Iris pigment epithelial cell (primary cell): Measurements from ENCODE around the gene CEP112.

Source experiments
- DNase-seq: peaks from one replicate; pipeline ENCODE4 v3.0.0-alpha.2; 2011; ENCODE audit warnings: low read depth

Gene CEP112

DNA sequence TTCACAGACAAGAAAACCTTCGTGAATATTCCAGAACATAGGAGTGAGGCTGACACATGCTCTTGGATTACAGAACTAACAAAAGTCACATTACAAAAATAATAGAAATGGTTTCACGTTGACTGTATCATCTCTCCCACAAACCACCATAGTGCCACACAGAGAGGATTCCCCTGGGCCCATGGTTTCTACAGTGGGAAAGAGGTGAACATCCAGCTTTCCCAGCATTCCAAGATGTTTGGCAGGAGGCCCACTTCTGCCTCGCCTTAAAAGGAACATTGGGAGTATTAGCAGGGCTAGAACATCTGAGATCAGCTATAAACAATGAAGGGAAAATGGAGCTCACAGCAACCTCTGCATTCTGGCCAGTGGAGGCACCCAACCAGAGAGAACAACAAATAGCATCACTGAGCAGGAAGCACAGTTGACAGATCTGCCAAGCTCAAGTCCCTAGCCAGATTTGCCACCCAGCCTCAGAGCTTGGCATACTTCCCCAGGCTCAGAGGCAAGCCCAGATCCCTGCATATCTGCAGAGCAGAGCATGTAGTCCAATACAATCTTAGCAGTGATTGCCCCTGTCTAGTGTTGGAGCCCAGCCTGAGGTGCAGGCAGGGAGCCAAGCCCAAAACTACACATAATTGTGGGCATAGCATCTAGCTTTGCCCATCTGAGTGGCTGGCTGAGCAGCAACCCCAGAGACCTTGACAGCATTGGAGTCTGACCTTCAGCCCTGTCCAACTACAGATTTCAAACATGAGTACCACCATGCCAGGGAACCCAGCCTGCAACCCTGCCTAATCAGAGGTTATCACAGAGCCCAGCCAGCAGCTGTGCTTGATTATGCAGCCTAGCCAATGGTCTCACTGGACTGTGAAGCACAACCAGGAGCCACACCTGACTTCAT lies 260.4 kb downstream of the CEP112 start:
- no peak for DNase-seq

DNA sequence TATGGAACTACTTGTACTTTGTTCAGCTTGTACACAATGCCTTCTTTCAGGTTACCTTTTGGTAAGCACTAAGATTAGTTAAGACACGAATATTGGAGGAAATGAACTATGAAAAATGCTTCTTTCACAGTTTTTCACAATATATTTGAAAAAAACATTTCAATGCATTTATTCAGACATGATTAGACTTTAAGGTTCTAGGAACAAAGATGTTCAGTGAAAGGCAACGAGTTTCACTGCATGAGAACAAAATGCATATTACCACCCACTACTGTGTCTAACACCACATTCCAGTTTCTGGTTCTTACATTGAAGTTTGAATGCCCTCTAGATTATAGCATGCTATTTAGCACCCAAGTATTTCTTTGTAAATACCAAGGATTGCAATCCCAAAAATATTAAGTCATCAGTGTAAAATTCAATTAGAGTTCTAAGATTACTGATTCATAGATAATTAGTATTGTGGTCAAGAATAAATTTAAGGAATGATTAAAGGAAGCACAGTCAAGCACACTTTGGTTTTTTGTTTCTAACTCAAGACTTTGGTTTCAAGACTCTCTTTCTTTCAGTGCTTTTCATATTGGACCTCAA lies 261.7 kb downstream of the CEP112 start:
- no peak for DNase-seq

DNA sequence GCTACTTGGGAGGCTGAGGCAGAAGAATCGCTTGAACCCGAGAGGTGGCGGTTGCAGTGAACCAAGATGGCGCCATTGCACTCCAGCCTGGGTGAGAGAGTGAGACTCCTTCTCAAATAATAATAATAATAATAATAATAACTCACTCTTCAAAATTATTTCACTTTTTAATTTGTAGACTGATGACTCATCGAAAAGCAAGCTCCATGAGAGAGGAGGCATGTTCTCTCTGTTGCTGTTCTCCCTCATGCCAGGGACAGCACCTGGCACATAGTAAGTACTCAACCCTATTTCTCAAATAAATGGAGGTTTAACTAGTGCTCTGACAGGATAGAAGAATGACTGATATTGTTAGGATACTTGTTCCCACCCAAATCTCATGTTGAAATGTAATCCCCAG lies 265.3 kb downstream of the CEP112 start:
- no peak for DNase-seq

DNA sequence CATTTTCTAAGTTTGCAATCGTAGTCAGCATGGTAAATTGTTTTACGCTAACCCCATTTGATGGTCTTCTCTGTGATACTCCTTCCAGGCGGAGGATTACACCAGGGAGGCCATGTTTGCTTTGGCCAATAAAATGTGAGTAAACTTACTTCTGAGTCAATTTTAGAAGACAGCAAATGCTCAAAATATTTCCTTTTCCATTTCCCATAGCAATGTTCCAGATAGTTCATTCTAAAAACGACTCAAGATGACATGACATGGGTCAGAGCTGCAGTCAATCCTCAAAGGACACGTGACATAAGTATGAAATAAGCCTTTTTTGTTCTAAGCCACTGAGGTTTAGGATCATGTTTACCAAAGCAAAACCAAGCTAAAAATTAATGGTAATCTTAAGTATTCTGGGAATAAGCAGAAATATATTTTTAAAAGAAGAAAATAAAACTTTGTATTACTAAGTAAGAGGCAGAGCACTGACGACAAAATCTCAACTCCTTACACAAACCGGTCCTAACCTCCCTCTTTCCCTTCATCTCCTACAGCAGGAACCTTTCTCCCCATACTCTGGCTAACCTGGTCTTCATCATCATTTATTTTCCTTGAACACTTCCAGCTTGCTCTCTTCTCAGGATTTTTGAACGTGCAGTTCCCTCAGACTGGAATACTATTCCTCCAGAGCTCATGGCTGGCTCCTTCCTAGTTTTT lies 266.2 kb downstream of the CEP112 start:
- DNase-seq, result peak; percentile 41

DNA sequence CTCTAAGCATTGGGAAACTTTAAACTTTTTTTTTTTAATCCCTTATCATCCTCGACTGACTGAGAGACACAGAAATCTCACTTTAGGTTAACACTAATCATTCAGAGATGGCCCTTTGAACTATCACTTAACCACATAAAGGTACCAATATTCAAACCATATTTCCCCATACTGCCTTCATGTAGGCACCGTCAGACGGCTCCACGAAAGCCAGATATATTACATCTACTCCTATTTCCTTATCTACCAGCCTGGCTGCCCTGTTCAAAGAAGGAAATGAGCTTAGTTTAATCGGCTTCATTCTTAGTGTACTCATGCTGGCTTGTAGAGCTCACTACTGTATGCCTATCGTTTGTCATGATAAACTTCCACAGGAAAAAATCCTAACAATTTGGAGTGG lies 270.9 kb downstream of the CEP112 start:
- DNase-seq, result no peak

DNA sequence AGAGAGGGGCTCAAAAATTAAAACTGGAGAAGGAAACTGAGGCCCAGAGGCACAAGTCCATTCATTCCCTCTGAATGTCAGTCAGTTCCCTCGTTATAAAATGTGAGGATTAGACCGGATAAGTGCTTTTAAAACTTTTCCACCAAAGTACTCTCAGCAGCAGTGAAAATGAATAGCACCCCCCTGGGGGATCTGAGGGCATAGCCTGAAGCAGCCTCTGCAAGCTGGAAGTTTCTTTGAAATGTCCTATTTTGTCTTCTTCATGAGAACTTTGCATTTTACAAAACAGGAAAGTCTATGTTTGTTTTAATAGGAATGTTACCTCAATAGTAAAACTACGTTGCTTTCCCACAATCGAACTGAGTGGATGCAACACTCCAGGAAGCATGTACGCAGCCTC lies 273.0 kb downstream of the CEP112 start:
- peak; percentile 25 for DNase-seq

DNA sequence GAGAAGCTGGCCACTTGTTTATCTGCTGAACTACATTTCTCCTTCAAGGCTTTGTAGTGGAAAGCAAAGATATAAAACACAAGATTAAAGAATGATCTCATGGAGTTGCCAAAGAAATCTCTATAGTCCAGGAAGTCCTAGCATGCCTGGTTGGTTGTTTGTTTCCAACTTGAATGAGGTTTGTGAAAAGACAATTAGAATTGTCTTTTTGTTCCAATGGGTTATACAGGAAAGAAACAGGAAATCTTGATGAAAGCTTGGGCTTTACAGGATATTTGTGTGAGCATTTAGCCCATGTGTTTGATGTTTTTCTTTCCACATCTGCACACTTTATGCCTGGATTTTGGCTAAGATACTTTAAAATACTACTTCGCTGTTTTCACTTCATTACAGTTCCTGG lies 273.4 kb downstream of the CEP112 start:
- DNase-seq, result no peak

DNA sequence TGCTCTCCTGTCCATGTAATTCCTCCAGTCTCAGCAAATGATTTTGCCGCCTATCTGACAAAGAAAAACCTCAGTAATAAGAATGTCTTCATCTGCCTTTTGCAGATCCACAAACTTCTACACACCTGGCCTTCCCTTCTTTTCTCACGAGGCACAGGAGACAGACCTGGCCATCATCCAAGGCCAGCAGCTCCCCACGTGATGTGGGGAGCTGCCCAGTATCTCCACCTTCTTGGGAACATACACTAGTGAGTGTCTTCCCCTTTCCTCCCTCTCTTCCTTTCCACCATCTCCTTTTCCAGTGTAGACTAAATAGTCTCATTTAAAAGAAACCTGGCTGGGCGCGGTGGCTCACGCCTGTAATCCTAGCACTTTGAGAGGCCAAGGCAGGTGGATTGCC lies 274.4 kb downstream of the CEP112 start:
- no peak for DNase-seq

DNA sequence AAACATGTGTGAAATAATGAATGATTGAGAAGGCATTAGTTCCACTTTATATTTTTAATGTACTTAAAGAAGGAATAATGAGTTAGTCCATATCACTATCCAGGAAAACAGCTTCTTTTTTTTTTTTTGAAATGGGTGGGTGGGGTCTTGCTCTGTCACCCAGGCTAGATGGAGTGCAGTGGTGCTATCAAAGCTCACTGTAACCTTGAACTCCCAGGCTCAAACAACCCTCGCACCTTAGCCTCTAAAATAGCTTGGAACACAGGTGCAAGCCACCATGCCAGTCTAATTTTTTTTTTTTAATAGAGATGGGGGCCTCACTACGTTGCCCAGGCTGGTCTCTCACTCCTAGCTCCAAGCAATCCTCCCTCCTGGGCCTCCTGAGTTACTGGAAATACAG lies 275.5 kb downstream of the CEP112 start:
- DNase-seq, result no peak

DNA sequence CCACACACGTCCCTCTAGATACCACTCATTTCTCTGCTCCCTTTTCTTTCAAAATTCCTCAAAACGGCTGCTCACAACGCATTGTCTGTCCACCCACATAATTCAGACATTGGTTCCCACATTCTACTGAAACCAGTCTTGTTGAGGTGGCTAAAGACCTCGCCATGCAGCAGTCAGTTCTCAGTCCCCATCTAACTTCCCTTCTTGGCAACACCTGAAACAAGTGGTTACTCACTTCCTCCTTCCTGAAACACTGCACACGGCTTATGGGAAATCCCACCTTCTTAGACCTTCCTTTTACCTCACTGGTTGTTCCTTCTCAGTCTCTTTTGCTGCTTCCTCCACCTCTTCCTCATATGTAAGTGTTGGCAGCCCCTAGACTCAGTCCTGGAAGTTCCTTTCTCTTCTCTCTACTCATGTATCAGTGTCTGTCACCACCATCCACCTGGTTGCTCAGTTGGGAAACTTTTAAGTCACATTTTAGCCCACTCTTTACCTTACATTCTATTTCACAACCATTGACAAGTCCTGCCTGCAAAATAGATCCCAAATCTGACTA lies 277.1 kb downstream of the CEP112 start:
- peak; percentile 5 for DNase-seq

DNA sequence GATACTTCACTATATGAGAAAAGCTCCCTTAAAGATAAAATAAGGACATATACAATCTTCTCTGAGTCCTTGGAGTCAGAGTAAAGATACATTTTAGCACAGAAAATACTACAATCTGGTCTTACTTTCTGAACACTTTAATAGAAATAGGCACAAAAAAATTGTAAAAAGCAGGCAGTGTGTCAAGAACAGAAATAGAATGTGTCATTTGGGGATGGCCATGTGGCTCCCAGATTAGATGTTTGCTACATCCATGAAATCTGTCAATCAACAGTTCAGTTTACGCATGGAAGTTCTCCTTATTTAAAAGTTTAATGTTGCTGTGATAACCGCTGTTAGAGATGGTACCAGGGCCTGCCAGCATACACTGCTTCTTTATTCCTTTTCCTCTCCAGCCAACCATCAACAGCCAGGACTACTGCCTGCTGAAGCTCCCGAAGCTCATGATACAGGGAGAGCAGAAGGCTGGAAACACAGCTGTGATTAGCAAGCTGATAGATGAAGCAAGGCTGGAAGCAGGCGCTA lies 278.5 kb downstream of the CEP112 start:
- DNase-seq, result no peak

DNA sequence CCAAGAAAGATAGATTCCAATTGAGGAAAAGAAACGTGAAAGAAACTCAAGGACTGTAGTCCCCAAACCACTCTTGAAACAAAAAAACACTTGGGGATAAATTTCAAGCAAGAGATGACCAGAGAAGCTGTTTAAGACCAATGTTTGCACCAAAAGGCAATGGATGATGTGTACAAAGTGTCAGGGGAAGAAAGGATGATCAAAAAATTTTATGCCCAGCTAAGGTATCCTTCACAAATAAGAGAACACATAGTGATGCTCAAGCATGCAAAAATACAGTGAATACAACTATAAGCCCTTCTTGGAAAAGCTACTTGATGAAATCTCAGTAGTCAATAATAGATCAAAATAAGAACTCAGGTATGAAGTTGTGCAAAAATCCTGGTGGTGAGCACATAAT lies 281.1 kb downstream of the CEP112 start:
- no peak for DNase-seq

DNA sequence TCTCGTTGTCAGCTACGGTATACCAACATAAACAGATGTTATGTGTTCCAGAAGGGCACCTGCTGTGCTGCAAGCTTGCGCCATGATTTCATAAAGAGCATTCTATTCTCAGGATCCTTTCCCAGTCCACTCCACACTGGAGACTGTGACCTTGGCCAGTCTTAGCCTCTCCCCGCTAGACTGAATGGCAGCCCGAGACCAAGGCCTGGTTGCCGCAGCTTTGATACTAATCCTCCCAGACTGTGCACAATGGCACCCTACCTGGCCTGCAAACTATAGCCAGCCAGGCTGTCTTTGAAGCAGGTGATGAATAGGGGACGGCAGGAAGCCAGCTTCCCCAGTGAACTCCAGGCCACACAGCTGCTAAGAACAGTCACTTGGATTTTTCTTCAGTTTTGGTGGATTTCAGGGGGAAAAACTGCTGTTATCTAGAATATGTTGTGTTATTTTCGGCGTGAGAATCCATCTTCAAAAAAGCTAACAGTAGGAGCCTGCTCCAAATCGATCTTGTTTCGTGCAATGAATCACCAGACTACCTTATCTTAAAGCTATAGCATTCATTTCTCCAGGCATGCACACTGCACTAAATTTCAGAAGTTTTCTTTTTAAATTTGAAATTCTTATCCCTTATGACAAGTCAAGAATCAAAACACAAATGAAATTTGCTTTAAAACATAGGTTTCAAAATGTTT lies 289.0 kb downstream of the CEP112 start:
- no peak for DNase-seq

DNA sequence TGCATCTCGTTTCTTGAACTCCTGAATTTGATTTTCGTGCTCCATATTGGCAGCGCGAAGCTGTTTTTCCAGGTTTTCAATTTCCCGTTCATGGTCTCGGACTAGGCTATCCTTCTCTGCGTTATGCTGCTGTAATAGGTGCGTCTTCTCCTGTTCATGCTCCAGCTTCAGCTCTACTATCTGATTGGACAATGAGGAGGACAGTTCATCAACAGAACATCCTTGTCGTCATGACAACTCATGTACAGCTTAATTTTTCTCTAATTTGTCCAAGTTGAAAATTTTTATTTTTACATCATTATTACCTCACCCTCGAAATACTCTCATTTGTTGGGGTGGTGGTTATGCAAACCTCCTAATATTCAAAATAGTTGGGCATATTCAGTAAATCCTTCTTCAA lies 289.8 kb downstream of the CEP112 start:
- no peak for DNase-seq

DNA sequence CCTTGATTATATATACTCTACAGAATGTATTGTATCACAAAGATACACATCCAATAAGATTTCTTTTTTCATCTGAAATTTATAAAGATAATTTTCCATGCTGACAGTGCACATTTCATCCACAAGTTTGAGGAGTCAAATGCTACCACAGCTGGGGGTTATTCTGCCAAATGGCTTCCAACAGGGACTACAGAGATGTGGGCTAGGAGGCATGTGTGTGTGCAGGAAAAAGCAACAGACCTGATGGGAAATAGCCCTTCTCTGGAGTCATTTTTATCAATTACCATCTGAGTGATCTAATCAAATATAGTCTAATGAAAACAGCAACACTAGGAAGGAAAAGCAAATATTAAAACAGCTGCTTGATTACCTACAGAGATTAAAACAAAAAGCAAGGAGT lies 290.5 kb downstream of the CEP112 start:
- no peak for DNase-seq

DNA sequence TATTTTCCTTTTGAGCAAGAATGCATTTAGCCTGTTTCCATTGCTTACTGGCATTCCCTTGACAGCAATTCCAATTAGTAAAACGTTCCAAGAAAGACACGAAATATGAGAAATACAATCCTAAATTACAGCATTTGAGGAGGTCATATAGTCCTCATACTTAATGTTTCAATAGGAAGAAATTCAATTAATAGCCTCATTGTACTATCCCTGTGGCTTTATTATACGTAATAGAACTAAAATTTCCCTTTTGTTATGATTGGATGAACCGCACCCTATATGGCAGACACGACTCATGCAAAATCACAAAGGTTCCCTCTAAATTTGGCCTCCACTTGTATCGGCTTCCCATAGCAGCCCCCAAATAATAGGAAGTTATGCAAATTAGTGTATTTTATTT lies 291.7 kb downstream of the CEP112 start:
- no peak for DNase-seq

DNA sequence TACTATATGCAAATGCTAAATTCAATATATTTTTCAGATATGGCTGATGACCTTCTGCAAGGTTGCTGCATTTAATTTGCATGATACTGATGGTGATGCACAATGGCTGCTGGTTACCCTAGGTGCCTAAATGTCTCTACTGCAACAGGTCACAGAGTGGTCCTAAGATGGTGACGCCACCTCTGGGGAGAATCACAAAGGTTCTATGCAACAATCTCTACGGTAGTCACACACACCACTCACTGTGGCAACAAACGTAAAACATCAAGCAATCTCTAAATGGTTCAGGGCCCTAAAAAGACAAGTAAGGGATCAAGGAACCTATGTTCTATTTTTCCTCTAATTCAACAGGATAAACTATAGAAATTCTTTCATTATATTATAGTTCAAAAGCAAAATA lies 293.3 kb downstream of the CEP112 start:
- DNase-seq, result no peak

DNA sequence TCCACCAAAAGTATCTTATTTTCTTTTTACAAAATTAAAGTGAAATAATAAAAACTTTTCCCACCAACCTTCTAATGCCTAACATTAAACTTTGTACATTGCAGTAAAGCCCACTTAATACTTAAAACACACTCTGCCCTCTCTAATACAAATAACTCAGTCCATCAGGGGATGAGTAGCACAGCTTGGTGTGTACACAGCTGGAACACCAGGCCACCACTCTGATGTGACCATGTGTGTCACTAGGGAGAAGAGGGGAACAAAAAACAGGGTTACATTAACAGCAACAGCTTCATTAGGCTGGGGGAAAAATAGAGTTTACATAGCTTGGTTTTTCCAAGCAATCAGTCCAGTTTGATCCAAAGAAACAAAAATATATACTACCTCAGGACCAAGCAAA lies 295.0 kb downstream of the CEP112 start:
- no peak for DNase-seq

DNA sequence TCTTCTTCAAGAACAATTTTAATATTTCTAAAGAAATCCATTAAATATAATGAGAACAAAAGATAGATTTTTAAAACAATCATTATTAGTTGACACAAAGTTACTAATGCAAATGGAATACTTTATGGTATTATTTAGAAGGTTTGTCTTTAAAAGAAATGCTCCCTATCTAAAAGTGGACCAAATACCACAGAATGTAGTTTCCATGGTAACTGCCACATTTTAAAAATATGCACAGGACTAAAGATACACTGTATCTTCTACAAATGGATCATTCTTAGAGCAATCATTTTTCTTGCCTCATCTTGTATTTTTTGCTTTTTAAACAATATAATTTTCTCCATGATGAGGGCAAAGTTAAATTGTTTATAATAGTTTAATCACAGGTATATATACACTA lies 296.0 kb downstream of the CEP112 start:
- DNase-seq, result no peak

DNA sequence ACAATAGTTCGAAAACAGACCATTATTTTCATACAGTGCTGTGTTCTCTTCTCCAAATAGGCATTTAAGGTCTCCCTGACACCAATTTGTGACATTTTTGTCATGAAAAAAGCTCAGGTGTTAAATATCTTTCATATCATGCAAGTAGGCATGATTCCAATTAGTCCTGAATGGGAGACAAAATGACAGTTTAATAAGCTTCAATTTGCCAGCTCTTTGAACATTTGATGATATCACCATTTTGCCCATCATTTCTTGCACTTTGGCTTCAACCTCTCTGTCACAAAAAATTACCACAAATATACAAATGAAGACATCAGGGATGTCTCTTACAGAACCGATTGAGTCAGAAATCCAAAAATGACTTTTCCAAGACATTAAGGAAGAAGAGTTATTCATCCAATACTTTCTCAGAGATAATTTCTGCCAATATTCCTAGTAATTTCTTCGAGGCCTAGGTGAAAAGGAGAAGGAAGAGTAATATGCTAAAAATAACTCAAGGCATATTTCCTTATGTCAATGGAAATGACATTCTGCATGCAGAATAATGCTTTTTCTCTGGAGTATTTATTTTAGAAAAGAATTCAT lies 298.1 kb downstream of the CEP112 start:
- DNase-seq, result no peak

DNA sequence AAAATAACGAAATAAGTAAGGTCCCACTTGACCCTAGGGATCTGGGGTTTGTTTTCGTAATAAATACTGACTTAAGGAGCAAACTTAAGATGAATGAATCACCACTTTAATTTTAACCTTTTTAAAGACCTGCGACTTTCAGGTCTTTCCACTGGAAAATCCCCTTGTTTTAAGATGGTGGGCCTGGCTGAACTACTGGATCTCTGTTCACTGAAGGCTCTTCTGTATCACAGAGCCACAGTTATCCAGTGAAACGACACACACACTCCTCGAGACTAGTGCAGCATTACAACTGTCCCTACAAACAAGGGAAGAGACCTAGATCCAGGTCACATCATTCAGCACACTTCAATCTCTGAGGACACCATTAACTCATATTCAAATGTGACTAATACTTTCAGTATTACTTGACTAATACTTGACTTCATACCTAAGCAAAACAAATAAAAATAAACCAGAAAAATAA lies 299.0 kb downstream of the CEP112 start:
- DNase-seq, result no peak
